ENCODE results near the gene TAS2R7.
A peak's percentile ranks its signal among the peaks of the same experiment; 100 is the strongest.

TAS2R7 gene

GRCh38 chr12:10783252-10783651, 19.2 kb downstream of the TAS2R7 start:
- TF ChIP-seq ZFX (IDR thresholded peaks at IDR 0.05) (no peak), CTCF (conservative IDR thresholded peaks at IDR 0.05) (no peak)
- H3K27ac ChIP-seq, result no peak overlapping the region

GRCh38 chr12:10779103-10779502, 23.3 kb downstream of the TAS2R7 start:
- TF ChIP-seq ZFX (IDR thresholded peaks at IDR 0.05) (no peak), CTCF (conservative IDR thresholded peaks at IDR 0.05) (no peak)
- no peak overlapping the region for H3K27ac ChIP-seq

GRCh38 chr12:10771132-10771733, 31.2 kb downstream of the TAS2R7 start:
- TF ChIP-seq CTCF (conservative IDR thresholded peaks at IDR 0.05) (peak; percentile 73), ZFX (IDR thresholded peaks at IDR 0.05) (no peak)
- no peak overlapping the region for H3K27ac ChIP-seq

GRCh38 chr12:10759657-10760056, 42.8 kb downstream of the TAS2R7 start:
- H3K27ac ChIP-seq, result no peak overlapping the region
- TF ChIP-seq CTCF (conservative IDR thresholded peaks at IDR 0.05), result no peak
- TF ChIP-seq ZFX (IDR thresholded peaks at IDR 0.05), result no peak

- TF ChIP-seq ZFX (IDR thresholded peaks at IDR 0.05) (no peak), CTCF (conservative IDR thresholded peaks at IDR 0.05) (no peak)
- H3K27ac ChIP-seq, result no peak overlapping the region
These were observed 46.2 kb downstream of the TAS2R7 start for GRCh38 chr12:10756194-10756593.

- H3K27ac ChIP-seq, result no peak overlapping the region
- TF ChIP-seq CTCF (conservative IDR thresholded peaks at IDR 0.05), result no peak
- TF ChIP-seq ZFX (IDR thresholded peaks at IDR 0.05), result no peak
These were observed 49.4 kb downstream of the TAS2R7 start for GRCh38 chr12:10753059-10753458.
